Superior temporal gyrus (tissue), 1 donor: ENCODE results near the gene CERS4.
"Not testable (repeated sequence)": the region's sequence is repeated elsewhere in the genome, so short reads cannot be mapped to it uniquely, and the experiment has no call there.

Experiments used
- DNase-seq: peaks from one replicate; pipeline ENCODE4 v3.0.0-alpha.2; 2016; ENCODE audit errors: extremely low spot score

CERS4 gene

GRCh38 chr19:8208922-8209461, at the start of gene CERS4:
Gene CERS4 (plus strand): TSS chr19:8209370. CDS start chr19:8251077, 41,707 bp downstream.
- peak; percentile 76 for DNase-seq

GRCh38 chr19:8161135-8161646, 48.0 kb upstream of the CERS4 start:
- peak; percentile 23 for DNase-seq

GRCh38 chr19:8163759-8164158, 45.4 kb upstream of the CERS4 start:
- no peak for DNase-seq

GRCh38 chr19:8167985-8168384, 41.2 kb upstream of the CERS4 start:
- no peak for DNase-seq

- DNase-seq = no peak
Measured at GRCh38 chr19:8168537-8168936, 40.6 kb upstream of the CERS4 start.

- DNase-seq = no peak
Measured at GRCh38 chr19:8174706-8175105, 34.5 kb upstream of the CERS4 start.

GRCh38 chr19:8180018-8180417, 29.2 kb upstream of the CERS4 start:
- no peak for DNase-seq

- DNase-seq = no peak
Measured at GRCh38 chr19:8184274-8184673, 24.9 kb upstream of the CERS4 start.

GRCh38 chr19:8185343-8186068, 23.7 kb upstream of the CERS4 start:
- no peak for DNase-seq

GRCh38 chr19:8192221-8192820, 16.8 kb upstream of the CERS4 start:
- no peak for DNase-seq

- no peak for DNase-seq
Measured at GRCh38 chr19:8194528-8195267, 14.5 kb upstream of the CERS4 start.

- DNase-seq = no peak
Measured at GRCh38 chr19:8196271-8196927, 12.8 kb upstream of the CERS4 start.

GRCh38 chr19:8203288-8204120, 5.7 kb upstream of the CERS4 start:
- DNase-seq = not testable (repeated sequence)

GRCh38 chr19:8204961-8205360, 4.2 kb upstream of the CERS4 start:
- no peak for DNase-seq

- no peak for DNase-seq
Measured at GRCh38 chr19:8206147-8207087, 2.8 kb upstream of the CERS4 start.

GRCh38 chr19:8207326-8207725, 1.8 kb upstream of the CERS4 start:
- not testable (repeated sequence) for DNase-seq

GRCh38 chr19:8208119-8208921, 850 bp upstream of the CERS4 start:
- DNase-seq = peak; percentile 71

GRCh38 chr19:8209462-8210378, 550 bp downstream of the CERS4 start:
- DNase-seq = peak; percentile 28
